ENCODE results near the gene LGALS3BP. TPM values are rescaled to one million over a fixed set of nuclear protein-coding genes. Genes with fewer than 3 reads are reported as not detected.

The LGALS3BP gene
- total and polyA plus RNA-seq, 2 of the 8 experiments (the other 6 are each of a cell fraction or from before 2014, with no cell fraction given) = 56.1 to 61.6 TPM

DNA sequence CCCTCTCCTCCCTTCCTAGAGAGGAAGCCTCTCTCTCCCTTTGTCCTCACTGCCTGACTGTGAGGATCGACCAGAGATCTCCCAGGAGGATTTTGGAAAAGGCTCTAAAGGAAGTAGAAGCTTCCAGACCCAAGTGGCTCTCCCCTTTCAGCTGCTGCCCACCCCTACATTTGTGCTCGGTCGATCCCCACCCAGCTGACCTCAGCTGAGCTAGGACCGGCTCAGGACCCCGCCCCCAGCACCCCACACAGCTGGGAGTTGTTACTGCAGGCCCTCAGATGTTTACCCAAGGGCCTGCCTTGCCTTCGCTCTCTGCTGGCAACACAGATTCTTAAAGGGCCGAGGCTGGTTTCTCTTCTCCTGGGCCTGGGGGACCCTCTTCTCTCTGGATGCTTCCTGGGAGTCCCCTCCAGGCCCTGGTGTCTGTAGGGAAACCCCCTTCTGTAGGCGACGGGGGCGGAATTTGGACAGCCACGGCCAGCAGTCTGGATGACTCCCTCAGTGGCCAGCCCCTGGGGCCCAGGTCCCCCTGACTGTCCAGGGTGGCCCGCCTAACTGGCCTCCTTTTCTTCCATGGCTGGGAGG, 27.7 kb downstream of the LGALS3BP start (continued):
- TF ChIP-seq TEAD4 (IDR thresholded peaks at IDR 0.05; ENCODE audit: low read depth, low read length) = no peak

Measured in H1 (cell line).